Measurements from ENCODE around the gene SYCE3.
A peak's percentile ranks its signal among the peaks of the same experiment; 100 is the strongest.

SYCE3 gene

GRCh38 chr22:50563413-50564160 lies 868 bp upstream of the SYCE3 start:
- H3K79me2 ChIP-seq (ENCODE audit: control insufficient read depth, insufficient read depth, low read length, unreplicated experiment): no peaks in the 10 kb centered on the region
- H3K36me3 ChIP-seq (ENCODE audit: insufficient read depth, low read length): no peaks in the 10 kb centered on the region
- H3K27me3 ChIP-seq (ENCODE audit: insufficient read depth, low read length): no peaks in the 10 kb centered on the region
- no peak overlapping the region for H3K27ac ChIP-seq (ENCODE audit: low read depth, low read length)
- H3K4me3 ChIP-seq (ENCODE audit: low read depth, low read length): peak overlapping the region; percentile 84
- peak overlapping the region; percentile 32 for H2AFZ ChIP-seq (ENCODE audit: low read length, unreplicated experiment)
- H3K4me1 ChIP-seq (ENCODE audit: control insufficient read depth, insufficient read depth, low read length, unreplicated experiment): no peaks in the 10 kb centered on the region

GRCh38 chr22:50561401-50562358 lies 1.0 kb downstream of the SYCE3 start:
- no peaks in the 10 kb centered on the region for H3K27me3 ChIP-seq (ENCODE audit: insufficient read depth, low read length)
- no peak overlapping the region for H3K27ac ChIP-seq (ENCODE audit: low read depth, low read length)
- no peak overlapping the region for H2AFZ ChIP-seq (ENCODE audit: low read length, unreplicated experiment)
- no peaks in the 10 kb centered on the region for H3K36me3 ChIP-seq (ENCODE audit: insufficient read depth, low read length)
- no peak overlapping the region for H3K4me3 ChIP-seq (ENCODE audit: low read depth, low read length)
- H3K79me2 ChIP-seq (ENCODE audit: control insufficient read depth, insufficient read depth, low read length, unreplicated experiment): no peaks in the 10 kb centered on the region
- H3K4me1 ChIP-seq (ENCODE audit: control insufficient read depth, insufficient read depth, low read length, unreplicated experiment): no peaks in the 10 kb centered on the region

GRCh38 chr22:50560034-50560433 lies 2.7 kb downstream of the SYCE3 start:
- Histone ChIP-seq H3K27ac (ENCODE audit: low read depth, low read length) (no peak overlapping the region), H3K79me2 (ENCODE audit: control insufficient read depth, insufficient read depth, low read length, unreplicated experiment) (no peaks in the 10 kb centered on the region), H2AFZ (ENCODE audit: low read length, unreplicated experiment) (no peak overlapping the region), H3K4me1 (ENCODE audit: control insufficient read depth, insufficient read depth, low read length, unreplicated experiment) (no peaks in the 10 kb centered on the region), H3K4me3 (ENCODE audit: low read depth, low read length) (no peak overlapping the region), H3K27me3 (ENCODE audit: insufficient read depth, low read length) (no peaks in the 10 kb centered on the region), H3K36me3 (ENCODE audit: insufficient read depth, low read length) (no peaks in the 10 kb centered on the region)

- Histone ChIP-seq H2AFZ (ENCODE audit: low read length, unreplicated experiment) (no peak overlapping the region), H3K79me2 (ENCODE audit: control insufficient read depth, insufficient read depth, low read length, unreplicated experiment) (no peaks in the 10 kb centered on the region), H3K4me3 (ENCODE audit: low read depth, low read length) (no peak overlapping the region), H3K27me3 (ENCODE audit: insufficient read depth, low read length) (no peaks in the 10 kb centered on the region), H3K27ac (ENCODE audit: low read depth, low read length) (no peak overlapping the region), H3K4me1 (ENCODE audit: control insufficient read depth, insufficient read depth, low read length, unreplicated experiment) (no peaks in the 10 kb centered on the region), H3K36me3 (ENCODE audit: insufficient read depth, low read length) (no peaks in the 10 kb centered on the region)
These were observed 6.0 kb downstream of the SYCE3 start for GRCh38 chr22:50556703-50557102.

- no peaks in the 10 kb centered on the region for H3K27me3 ChIP-seq (ENCODE audit: insufficient read depth, low read length)
- H3K27ac ChIP-seq (ENCODE audit: low read depth, low read length): no peak overlapping the region
- no peaks in the 10 kb centered on the region for H3K4me1 ChIP-seq (ENCODE audit: control insufficient read depth, insufficient read depth, low read length, unreplicated experiment)
- no peak overlapping the region for H2AFZ ChIP-seq (ENCODE audit: low read length, unreplicated experiment)
- H3K4me3 ChIP-seq (ENCODE audit: low read depth, low read length): no peak overlapping the region
- H3K79me2 ChIP-seq (ENCODE audit: control insufficient read depth, insufficient read depth, low read length, unreplicated experiment): no peaks in the 10 kb centered on the region
- no peaks in the 10 kb centered on the region for H3K36me3 ChIP-seq (ENCODE audit: insufficient read depth, low read length)
These were observed 9.4 kb downstream of the SYCE3 start for GRCh38 chr22:50553310-50553709.

GRCh38 chr22:50551160-50551752 lies 11.5 kb downstream of the SYCE3 start:
- Histone ChIP-seq H3K4me1 (ENCODE audit: control insufficient read depth, insufficient read depth, low read length, unreplicated experiment) (no peaks in the 10 kb centered on the region), H3K27ac (ENCODE audit: low read depth, low read length) (no peak overlapping the region), H3K36me3 (ENCODE audit: insufficient read depth, low read length) (no peaks in the 10 kb centered on the region), H2AFZ (ENCODE audit: low read length, unreplicated experiment) (no peak overlapping the region), H3K4me3 (ENCODE audit: low read depth, low read length) (no peak overlapping the region), H3K79me2 (ENCODE audit: control insufficient read depth, insufficient read depth, low read length, unreplicated experiment) (no peaks in the 10 kb centered on the region), H3K27me3 (ENCODE audit: insufficient read depth, low read length) (no peaks in the 10 kb centered on the region)

- Histone ChIP-seq H2AFZ (ENCODE audit: low read length, unreplicated experiment) (no peak overlapping the region), H3K27me3 (ENCODE audit: insufficient read depth, low read length) (no peaks in the 10 kb centered on the region), H3K4me3 (ENCODE audit: low read depth, low read length) (no peak overlapping the region), H3K27ac (ENCODE audit: low read depth, low read length) (no peak overlapping the region), H3K4me1 (ENCODE audit: control insufficient read depth, insufficient read depth, low read length, unreplicated experiment) (peaks cover 4% of the 10 kb centered on the region), H3K36me3 (ENCODE audit: insufficient read depth, low read length) (no peaks in the 10 kb centered on the region), H3K79me2 (ENCODE audit: control insufficient read depth, insufficient read depth, low read length, unreplicated experiment) (no peaks in the 10 kb centered on the region)
These were observed 12.3 kb downstream of the SYCE3 start for GRCh38 chr22:50550395-50550794.

- Histone ChIP-seq H3K27ac (ENCODE audit: low read depth, low read length) (no peak overlapping the region), H3K79me2 (ENCODE audit: control insufficient read depth, insufficient read depth, low read length, unreplicated experiment) (no peaks in the 10 kb centered on the region), H3K36me3 (ENCODE audit: insufficient read depth, low read length) (no peaks in the 10 kb centered on the region), H3K27me3 (ENCODE audit: insufficient read depth, low read length) (no peaks in the 10 kb centered on the region), H2AFZ (ENCODE audit: low read length, unreplicated experiment) (no peak overlapping the region), H3K4me3 (ENCODE audit: low read depth, low read length) (no peak overlapping the region), H3K4me1 (ENCODE audit: control insufficient read depth, insufficient read depth, low read length, unreplicated experiment) (peaks cover 12% of the 10 kb centered on the region)
These were observed 13.6 kb downstream of the SYCE3 start for GRCh38 chr22:50548921-50549790.

GRCh38 chr22:50548040-50548920 lies 14.4 kb downstream of the SYCE3 start:
- H3K27ac ChIP-seq (ENCODE audit: low read depth, low read length): no peak overlapping the region

More at GRCh38 chr22:50548040-50548920, 14.4 kb downstream of the SYCE3 start:
- Histone ChIP-seq H2AFZ (ENCODE audit: low read length, unreplicated experiment) (no peak overlapping the region), H3K4me3 (ENCODE audit: low read depth, low read length) (no peak overlapping the region), H3K27me3 (ENCODE audit: insufficient read depth, low read length) (no peaks in the 10 kb centered on the region), H3K79me2 (ENCODE audit: control insufficient read depth, insufficient read depth, low read length, unreplicated experiment) (no peaks in the 10 kb centered on the region), H3K4me1 (ENCODE audit: control insufficient read depth, insufficient read depth, low read length, unreplicated experiment) (peaks cover 12% of the 10 kb centered on the region), H3K36me3 (ENCODE audit: insufficient read depth, low read length) (no peaks in the 10 kb centered on the region)

Measured in ACC112 (cell line).